Common myeloid progenitor, CD34-positive (primary cell): ENCODE results near the gene EBF3.

Experiments used
- CTCF ChIA-PET: fragments of 350-600 bp; sonication (Branson Sonifier 250); formaldehyde crosslinking; loops from one replicate; lab custom pipeline; 2021; ENCODE audit warnings: antibody characterized with exemption; lab: Charles Lee
- POLR2A ChIA-PET: fragments of 350-600 bp; sonication (Branson Sonifier 250); formaldehyde crosslinking; loops from one replicate; lab custom pipeline; 2021; ENCODE audit warnings: antibody characterized with exemption; lab: Charles Lee
- DNase-seq, 3 donors: peaks; one replicate each; pipeline versions ENCODE4 v3.0.0 to v3.0.0-alpha.2; 2013
- H3K27ac ChIP-seq, 2 experiments: 1 replicate in 1 of 2; 2 replicates in 1 of 2; pipeline ENCODE4 v1.7.0; 2013; ENCODE audit warnings: inconsistent platforms in 2 of 2, low read length in 2 of 2, mild to moderate bottlenecking in 2 of 2, low read depth in 1 of 2, moderate library complexity in 1 of 2; ENCODE audit not compliant: severe bottlenecking in 2 of 2, insufficient read depth in 1 of 2, poor library complexity in 1 of 2
- H3K27me3 ChIP-seq, 5 experiments: replicated peaks in 2 of 5; 1 replicate in 3 of 5; 2 replicates in 2 of 5; pipeline versions ENCODE4 v1.6.1 to v1.7.0; 2013; ENCODE audit warnings: low read length in 4 of 5, mild to moderate bottlenecking in 2 of 5, moderate library complexity in 2 of 5, inconsistent platforms in 1 of 5; ENCODE audit not compliant: insufficient read depth in 5 of 5, control insufficient read depth in 4 of 5
- H3K36me3 ChIP-seq, 4 experiments: 1 replicate in 2 of 4; 2 replicates in 2 of 4; pipeline versions ENCODE4 v1.6.1 to v1.7.0; 2013; ENCODE audit warnings: low read length in 3 of 4, control low read depth in 1 of 4, mild to moderate bottlenecking in 1 of 4; ENCODE audit not compliant: control insufficient read depth in 4 of 4, insufficient read depth in 4 of 4
- H3K4me1 ChIP-seq, 4 experiments: 1 replicate in 3 of 4; 2 replicates in 1 of 4; pipeline versions ENCODE4 v1.6.1 to v1.7.1; 2013; ENCODE audit warnings: low read length in 3 of 4, mild to moderate bottlenecking in 3 of 4, control low read depth in 1 of 4, inconsistent platforms in 1 of 4, moderate library complexity in 1 of 4; ENCODE audit not compliant: control insufficient read depth in 4 of 4, insufficient read depth in 4 of 4; ENCODE audit errors: control extremely low read depth in 1 of 4
- H3K4me3 ChIP-seq, 7 experiments: 1 replicate in 4 of 7; 2 replicates in 3 of 7; pipeline versions ENCODE4 v1.5.1 to v1.7.0; 2013; ENCODE audit warnings: mild to moderate bottlenecking in 7 of 7, low read length in 6 of 7, moderate library complexity in 6 of 7, inconsistent platforms in 2 of 7, low read depth in 2 of 7, control low read depth in 1 of 7; ENCODE audit not compliant: insufficient read depth in 4 of 7, control insufficient read depth in 1 of 7; ENCODE audit errors: extremely low read depth in 1 of 7
- H3K9me3 ChIP-seq, 5 experiments: 1 replicate in 4 of 5; 2 replicates in 1 of 5; pipeline versions ENCODE4 v1.6.1 to v1.7.1; 2013; ENCODE audit warnings: low read length in 4 of 5, mild to moderate bottlenecking in 2 of 5, inconsistent platforms in 1 of 5, low read depth in 1 of 5, moderate library complexity in 1 of 5; ENCODE audit not compliant: control insufficient read depth in 4 of 5, insufficient read depth in 2 of 5; ENCODE audit errors: control extremely low read depth in 1 of 5
- WGBS: methylation state at CpG from one replicate; pipeline ENCODE4 v1.1.5; 2013; ENCODE audit not compliant: insufficient coverage; 5-methylcytosine and 5-hydroxymethylcytosine counted together

Gene EBF3

GRCh38 chr10:129899276-129900130 lies 64.6 kb downstream of the EBF3 start:
- Histone ChIP-seq H3K4me3 (no peak overlapping the region), H3K36me3 (no peaks in the 10 kb centered on the region), H3K9me3 (no peaks in the 10 kb centered on the region), H3K27ac (no peak overlapping the region), H3K27me3 (peaks cover 0 to 66% (median 23%) of the 10 kb centered on the region in 5 experiments), H3K4me1 (no peaks in the 10 kb centered on the region)
- DNase-seq, result no peak
- WGBS, result 88% methylated on average over 15 of the region's 22 CpGs
- POLR2A ChIA-PET, result no interaction called here
- CTCF ChIA-PET, result interaction anchor here (1.4 kb wide), 1 partner anchor 9 kb away, joined by 3 read pairs; no protein-coding TSS in a partner anchor

GRCh38 chr10:129898706-129899268 lies 65.3 kb downstream of the EBF3 start:
- WGBS, result 55% methylated on average over 35 of the region's 38 CpGs

GRCh38 chr10:129897871-129898626 lies 66.0 kb downstream of the EBF3 start:
- WGBS, result 54% methylated on average over 10 of the region's 15 CpGs
- no peak for DNase-seq
- CTCF ChIA-PET, result interaction anchor here (1.0 kb wide), 1 partner anchor 9 kb away, joined by 3 read pairs; no protein-coding TSS in a partner anchor
- no peak overlapping the region for H3K4me3 ChIP-seq
- H3K9me3 ChIP-seq, result no peaks in the 10 kb centered on the region
- no peaks in the 10 kb centered on the region for H3K36me3 ChIP-seq
- no peak overlapping the region for H3K27ac ChIP-seq
- H3K4me1 ChIP-seq, result no peaks in the 10 kb centered on the region
- POLR2A ChIA-PET, result no interaction called here
- H3K27me3 ChIP-seq, result peaks cover 0 to 70% (median 21%) of the 10 kb centered on the region in 5 experiments

More at GRCh38 chr10:129898706-129899268, 65.3 kb downstream of the EBF3 start:
- Histone ChIP-seq H3K4me3 (no peak overlapping the region), H3K9me3 (no peaks in the 10 kb centered on the region), H3K27me3 (peaks cover 0 to 67% (median 21%) of the 10 kb centered on the region in 5 experiments), H3K27ac (no peak overlapping the region), H3K4me1 (no peaks in the 10 kb centered on the region), H3K36me3 (no peaks in the 10 kb centered on the region)
- DNase-seq, result peak in 1 of 3 donors; percentile 15
- ChIA-PET CTCF (interaction anchor here (1.4 kb wide), 1 partner anchor 8 kb away, joined by 3 read pairs; no protein-coding TSS in a partner anchor), POLR2A (no interaction called here)

DNA sequence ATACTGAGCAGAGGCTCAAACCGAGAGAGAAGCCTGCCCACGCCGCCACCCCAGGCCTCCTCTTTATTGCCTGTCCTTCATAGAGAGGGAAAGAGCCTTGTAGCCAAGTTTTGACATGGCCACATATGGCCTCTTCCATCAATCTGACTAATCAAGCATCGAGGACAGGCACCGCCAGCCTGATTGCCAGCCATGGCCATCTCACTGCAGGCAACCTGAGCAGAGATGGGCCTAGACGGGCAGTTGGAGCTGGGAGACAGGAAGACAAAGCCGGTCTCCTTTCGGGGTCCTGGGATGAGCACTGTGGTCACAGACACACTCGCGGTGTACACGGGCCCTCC lies 67.2 kb downstream of the EBF3 start:
- no peaks in the 10 kb centered on the region for H3K36me3 ChIP-seq
- DNase-seq, result no peak
- no peaks in the 10 kb centered on the region for H3K4me1 ChIP-seq
- POLR2A ChIA-PET, result no interaction called here
- CTCF ChIA-PET, result interaction anchor here (1.2 kb wide), 1 partner anchor 61 kb away, joined by 3 read pairs; no protein-coding TSS in a partner anchor
- WGBS, result 97% methylated on average over 11 of the region's 11 CpGs
- peaks cover 0 to 63% (median 18%) of the 10 kb centered on the region in 5 experiments for H3K27me3 ChIP-seq
- H3K9me3 ChIP-seq, result no peaks in the 10 kb centered on the region
- no peak overlapping the region for H3K4me3 ChIP-seq
- no peak overlapping the region for H3K27ac ChIP-seq

DNA sequence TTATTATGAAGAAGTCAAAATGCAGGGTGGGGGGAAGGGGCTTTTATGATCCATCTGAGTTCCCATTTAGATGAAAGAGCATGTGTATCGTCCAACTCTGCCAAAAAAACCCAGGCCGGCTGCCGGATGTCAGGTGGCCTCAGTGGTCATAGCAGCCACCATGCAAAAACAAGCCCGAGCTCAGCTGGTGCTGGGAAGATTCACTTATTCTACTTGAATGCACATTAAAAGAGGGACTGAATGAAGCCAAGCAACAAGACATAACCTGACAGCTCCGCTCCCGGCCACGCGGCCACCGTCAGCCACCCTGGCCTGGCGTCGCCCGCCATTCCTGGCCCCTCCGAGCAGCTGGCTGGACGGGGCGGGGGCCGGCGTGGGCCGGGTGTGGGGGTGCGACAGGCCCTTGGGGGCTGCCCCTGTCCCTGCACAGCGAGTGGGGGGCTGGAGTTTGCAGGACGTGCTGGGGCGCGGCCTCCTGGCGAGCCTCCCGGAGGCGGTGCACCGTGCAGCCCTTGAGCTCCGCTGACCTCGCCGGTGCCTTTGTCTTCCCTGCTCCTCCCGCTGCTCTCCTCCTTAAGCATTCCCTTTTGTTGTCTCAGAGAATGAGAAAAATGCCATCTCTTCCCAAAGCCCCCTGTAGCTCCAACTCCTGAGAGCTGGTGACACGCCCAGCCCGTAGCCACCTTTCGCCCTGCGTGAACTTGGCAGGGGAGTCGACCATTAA lies 67.8 kb downstream of the EBF3 start:
- 97% methylated on average over 33 of the region's 36 CpGs for WGBS
- DNase-seq, result no peak
- ChIA-PET POLR2A (no interaction called here), CTCF (interaction anchor here (1.1 to 1.2 kb wide), 3 partner anchors 20 to 62 kb away, joined by 3 read pairs; no protein-coding TSS in a partner anchor)
- H3K4me3 ChIP-seq, result no peak overlapping the region
- H3K36me3 ChIP-seq, result no peaks in the 10 kb centered on the region
- peaks cover 0 to 59% (median 17%) of the 10 kb centered on the region in 5 experiments for H3K27me3 ChIP-seq
- no peaks in the 10 kb centered on the region for H3K4me1 ChIP-seq
- H3K27ac ChIP-seq, result no peak overlapping the region
- no peaks in the 10 kb centered on the region for H3K9me3 ChIP-seq

- no peaks in the 10 kb centered on the region for H3K9me3 ChIP-seq
- WGBS, result 100% methylated on average over 1 of the region's 4 CpGs
- POLR2A ChIA-PET, result no interaction called here
- CTCF ChIA-PET, result interaction anchor here (1.1 to 1.2 kb wide), 3 partner anchors 19 to 62 kb away, joined by 3 read pairs; no protein-coding TSS in a partner anchor
- peaks cover 0 to 53% (median 17%) of the 10 kb centered on the region in 5 experiments for H3K27me3 ChIP-seq
- no peak overlapping the region for H3K27ac ChIP-seq
- no peaks in the 10 kb centered on the region for H3K4me1 ChIP-seq
- no peaks in the 10 kb centered on the region for H3K36me3 ChIP-seq
- no peak overlapping the region for H3K4me3 ChIP-seq
- DNase-seq, result no peak
Observed at GRCh38 chr10:129895811-129896135, 68.3 kb downstream of the EBF3 start.
